ENCODE measurements around the gene GAB2. TPM values are rescaled to one million over a fixed set of nuclear protein-coding genes. Genes with fewer than 3 reads are reported as not detected.

The GAB2 gene
- total RNA-seq, 1 experiment from 2014 or later = 3.3 TPM

DNA sequence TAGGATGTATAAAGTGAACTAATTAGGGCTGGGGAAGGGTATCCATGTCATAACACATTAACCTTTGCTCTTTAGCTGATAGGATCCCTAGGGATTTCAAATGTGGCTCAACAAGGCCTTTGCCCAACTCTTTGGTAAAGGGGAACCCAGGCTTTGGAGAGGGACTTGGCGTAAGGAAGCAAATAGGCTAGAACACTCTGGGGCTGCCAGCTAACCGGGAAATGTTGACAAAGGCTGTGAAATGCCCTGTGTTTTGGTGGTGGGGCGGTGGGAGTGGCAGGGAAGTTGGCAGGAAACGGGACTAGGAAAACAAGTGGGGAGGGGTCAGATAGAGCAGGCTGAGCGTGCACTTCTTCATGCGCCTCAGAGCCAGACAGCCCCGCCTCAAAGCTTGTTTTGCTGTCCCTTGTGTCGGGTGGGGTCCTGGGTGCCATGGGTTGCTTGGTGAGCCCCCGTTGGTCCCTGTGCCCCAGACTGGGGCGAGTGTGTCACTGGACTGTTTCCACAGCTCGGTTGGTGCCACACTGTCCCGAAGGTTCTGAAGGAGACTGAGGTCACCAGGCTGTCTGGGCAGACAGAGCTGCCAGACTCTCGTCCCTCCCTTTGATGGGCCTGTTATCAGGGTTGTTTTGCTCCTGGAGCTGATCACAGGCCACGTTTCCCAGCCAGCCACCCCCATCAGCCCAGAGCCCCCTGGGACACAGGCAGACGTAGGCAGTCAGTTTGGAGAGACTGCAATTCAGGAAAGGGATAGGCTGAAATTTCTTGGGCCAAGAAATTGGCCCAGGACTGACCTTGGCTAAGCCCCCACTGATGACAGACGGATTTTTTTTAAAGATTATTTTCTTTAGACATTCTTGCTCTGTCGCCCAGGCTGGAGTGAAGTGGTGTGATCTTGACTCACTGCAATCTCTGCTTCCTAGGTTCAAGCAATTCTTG, 248.8 kb downstream of the GAB2 start:
- no peaks in the 10 kb centered on the region for H3K4me1 ChIP-seq (ENCODE audit: insufficient read depth, low read length)
- Mint-ChIP-seq H3K27ac (no peak overlapping the region), H3K27me3 (ENCODE audit: low read depth) (no peaks in the 10 kb centered on the region), H3K4me3 (no peak overlapping the region), H3K4me1 (peaks cover 0 to 6% of the 10 kb centered on the region in 2 experiments; a peak in 2 of 4 replicates), H3K9me3 (no peaks in the 10 kb centered on the region), H3K36me3 (ENCODE audit: insufficient read depth in 1 of 3, low read depth in 3 of 3) (peaks cover 3 to 5% (median 3%) of the 10 kb centered on the region in 3 experiments; a peak in 4 of 7 replicates)
- no peak overlapping the region for H3T11ph ChIP-seq (ENCODE audit: low read length)
- H3K79me2 ChIP-seq (ENCODE audit: insufficient read depth, low read length) = no peaks in the 10 kb centered on the region
- no peak overlapping the region for H3K14ac ChIP-seq (ENCODE audit: insufficient read depth, low read length)
- no peak overlapping the region for H4K91ac ChIP-seq (ENCODE audit: insufficient read length, low read depth, low read length)
- H3K9me3 ChIP-seq (ENCODE audit: control insufficient read depth, low read depth, low read length) = no peaks in the 10 kb centered on the region
- H3K9ac ChIP-seq (ENCODE audit: extremely low read depth, insufficient read length, low read length) = no peak overlapping the region
- H3K27me3 ChIP-seq (ENCODE audit: insufficient read depth, low read length) = no peaks in the 10 kb centered on the region
- H4K8ac ChIP-seq (replicated peaks; ENCODE audit: insufficient read length, low read depth, low read length) = no peak overlapping the region
- H4K5ac ChIP-seq (ENCODE audit: insufficient read length, low read depth, low read length) = no peak overlapping the region
- H3K18ac ChIP-seq (ENCODE audit: insufficient read length, low read depth, low read length) = no peak overlapping the region
- no peak overlapping the region for H3K4me2 ChIP-seq (ENCODE audit: insufficient read depth, insufficient read length, low read length)
- H2BK20ac ChIP-seq (ENCODE audit: low read depth, low read length, poor library complexity, severe bottlenecking) = no peak overlapping the region
- H3K27ac ChIP-seq (ENCODE audit: insufficient read length, low read depth, low read length) = no peak overlapping the region
- H2AK5ac ChIP-seq (ENCODE audit: insufficient read length, low read length) = no peak overlapping the region
- no peak overlapping the region for H2BK120ac ChIP-seq (ENCODE audit: low read depth, low read length, poor library complexity, severe bottlenecking)
- H3K79me1 ChIP-seq (ENCODE audit: insufficient read depth, low read depth, low read length, poor library complexity, severe bottlenecking) = no peaks in the 10 kb centered on the region
- no peaks in the 10 kb centered on the region for H4K20me1 ChIP-seq (ENCODE audit: control insufficient read depth, insufficient read depth, insufficient read length)
- DNase-seq = no peak
- H2AFZ ChIP-seq (ENCODE audit: low read length) = no peak overlapping the region
- no peak overlapping the region for H2BK15ac ChIP-seq (ENCODE audit: low read depth, low read length)
- no peak overlapping the region for H2BK5ac ChIP-seq (ENCODE audit: insufficient read length, low read length)
- no CpG with 5 or more reads among the region's 17 CpGs for WGBS (ENCODE audit: extremely low coverage, insufficient read length, low lambda C conversion rate)
- H3K23me2 ChIP-seq (ENCODE audit: insufficient read length, low read depth, low read length, poor library complexity, severe bottlenecking) = no peaks in the 10 kb centered on the region
- TF ChIP-seq, protein P1, sequence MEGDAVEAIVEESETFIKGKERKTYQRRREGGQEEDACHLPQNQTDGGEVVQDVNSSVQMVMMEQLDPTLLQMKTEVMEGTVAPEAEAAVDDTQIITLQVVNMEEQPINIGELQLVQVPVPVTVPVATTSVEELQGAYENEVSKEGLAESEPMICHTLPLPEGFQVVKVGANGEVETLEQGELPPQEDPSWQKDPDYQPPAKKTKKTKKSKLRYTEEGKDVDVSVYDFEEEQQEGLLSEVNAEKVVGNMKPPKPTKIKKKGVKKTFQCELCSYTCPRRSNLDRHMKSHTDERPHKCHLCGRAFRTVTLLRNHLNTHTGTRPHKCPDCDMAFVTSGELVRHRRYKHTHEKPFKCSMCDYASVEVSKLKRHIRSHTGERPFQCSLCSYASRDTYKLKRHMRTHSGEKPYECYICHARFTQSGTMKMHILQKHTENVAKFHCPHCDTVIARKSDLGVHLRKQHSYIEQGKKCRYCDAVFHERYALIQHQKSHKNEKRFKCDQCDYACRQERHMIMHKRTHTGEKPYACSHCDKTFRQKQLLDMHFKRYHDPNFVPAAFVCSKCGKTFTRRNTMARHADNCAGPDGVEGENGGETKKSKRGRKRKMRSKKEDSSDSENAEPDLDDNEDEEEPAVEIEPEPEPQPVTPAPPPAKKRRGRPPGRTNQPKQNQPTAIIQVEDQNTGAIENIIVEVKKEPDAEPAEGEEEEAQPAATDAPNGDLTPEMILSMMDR (conservative IDR thresholded peaks at IDR 0.05) = no peak
- H3K23ac ChIP-seq (ENCODE audit: insufficient read length, low read depth, low read length) = no peak overlapping the region
- H2BK12ac ChIP-seq (ENCODE audit: insufficient read length, low read depth, low read length) = no peak overlapping the region
- no peak overlapping the region for H3K4ac ChIP-seq (ENCODE audit: low read depth, low read length)
- no peak overlapping the region for H3K56ac ChIP-seq (ENCODE audit: insufficient read length, low read depth, low read length)

Measured in H9 (cell line).